HG02759 (cell line): ENCODE data around the gene MLLT10.
A peak's percentile ranks its signal among the peaks of the same experiment; 100 is the strongest.

Source experiments
- ATAC-seq: cut with Tn5 transposase; IDR thresholded peaks from one replicate; pipeline ENCODE4 v1.9.1; 2021; ENCODE audit warnings: mild to moderate bottlenecking, moderate library complexity; ENCODE audit not compliant: unreplicated experiment

The MLLT10 gene

DNA sequence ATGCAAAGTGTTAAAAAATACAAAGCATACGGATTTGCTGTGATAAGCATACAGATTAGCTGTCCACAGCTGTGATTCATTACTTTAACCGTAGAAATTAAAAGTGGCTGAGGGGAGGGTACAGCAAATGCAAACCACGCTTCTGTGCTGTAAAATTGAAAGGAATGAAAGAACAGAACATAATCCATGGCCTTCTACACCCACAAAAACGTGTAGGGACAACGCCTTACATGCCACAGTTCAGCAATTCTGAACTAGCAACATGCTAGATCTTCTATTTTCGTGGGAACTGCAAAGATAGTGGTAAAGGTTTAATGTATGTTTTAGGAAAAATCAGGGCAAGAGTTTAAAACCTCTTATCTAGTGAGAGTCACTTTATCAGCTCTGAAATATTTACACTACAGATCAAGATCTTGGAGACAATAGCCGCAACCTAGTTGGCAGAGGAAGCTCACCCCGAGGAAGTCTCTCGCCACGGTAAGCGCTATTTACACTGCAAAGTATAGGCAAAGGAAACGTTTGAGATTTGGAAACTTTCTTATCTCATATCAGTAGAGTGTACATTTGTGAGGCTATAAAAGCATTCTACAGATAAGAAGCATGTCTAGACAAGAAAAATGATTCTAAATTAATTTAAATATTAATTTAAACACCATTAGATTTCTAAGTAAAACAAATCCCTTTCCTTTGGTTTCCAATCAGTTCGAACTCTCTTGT lies 193.6 kb downstream of the MLLT10 start:
- no peak for ATAC-seq

DNA sequence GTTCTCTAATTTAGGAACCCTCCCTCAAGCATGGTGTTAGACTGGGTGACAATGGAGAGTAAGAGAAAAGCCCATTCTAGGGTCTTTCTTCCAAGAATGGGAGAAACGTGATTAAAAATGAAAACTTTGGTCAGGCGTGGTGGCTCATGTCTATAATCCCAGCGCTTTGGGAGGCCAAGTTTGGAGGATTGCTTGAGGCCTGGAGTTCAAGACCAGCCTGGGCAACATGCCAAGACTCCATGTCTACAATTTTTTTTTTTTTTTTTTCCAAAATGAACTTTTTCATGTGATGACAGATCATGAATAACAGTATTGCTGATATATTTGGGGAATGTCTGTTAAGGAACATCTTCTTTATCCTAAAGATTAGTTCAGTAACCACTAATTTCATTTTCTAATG lies 194.6 kb downstream of the MLLT10 start:
- no peak for ATAC-seq

DNA sequence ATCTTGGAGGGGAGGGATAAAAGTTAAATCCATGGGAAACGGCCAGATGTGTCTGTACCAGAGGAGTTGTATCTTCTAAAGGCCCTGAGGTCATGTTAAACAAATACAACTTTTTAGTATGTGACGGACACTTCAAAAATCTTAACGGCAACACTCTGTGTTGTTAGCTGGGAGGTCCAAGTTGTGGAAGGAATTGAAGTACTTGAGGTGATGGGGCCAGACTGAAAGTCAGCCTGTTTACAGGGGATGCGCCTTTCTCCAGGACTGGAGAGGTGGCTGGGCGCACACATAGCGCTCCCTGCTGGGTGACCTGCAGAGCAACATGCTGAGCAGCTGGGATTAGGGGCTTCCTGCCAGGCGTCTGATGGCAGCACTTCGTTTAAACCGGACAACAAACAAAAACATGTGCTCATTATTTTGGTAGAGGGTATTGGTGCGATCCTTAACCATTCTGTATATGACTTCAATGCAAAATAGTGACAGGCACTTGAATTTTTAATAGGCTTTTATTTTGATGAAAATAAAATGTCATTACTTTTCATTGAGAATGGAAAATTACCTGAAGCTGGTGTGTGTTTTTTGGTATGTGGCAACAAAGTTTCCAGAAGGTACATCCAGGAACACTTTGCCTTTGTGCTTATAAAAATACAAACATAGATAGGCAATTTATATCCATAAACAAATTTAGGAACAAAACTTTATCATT lies 198.2 kb downstream of the MLLT10 start:
- ATAC-seq = peak; percentile 95

DNA sequence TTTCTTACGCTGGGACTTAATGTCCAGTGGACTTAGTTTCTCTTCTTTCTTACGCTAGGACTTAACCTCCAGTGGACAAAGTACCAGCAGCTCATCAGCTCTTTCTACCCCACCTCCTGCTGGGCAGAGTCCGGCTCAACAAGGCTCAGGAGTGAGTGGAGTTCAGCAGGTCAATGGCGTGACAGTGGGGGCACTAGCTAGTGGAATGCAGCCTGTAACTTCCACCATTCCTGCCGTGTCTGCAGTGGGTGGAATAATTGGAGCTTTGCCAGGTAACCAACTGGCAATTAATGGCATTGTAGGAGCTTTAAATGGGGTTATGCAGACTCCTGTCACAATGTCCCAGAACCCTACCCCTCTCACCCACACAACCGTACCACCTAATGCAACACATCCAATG lies 199.7 kb downstream of the MLLT10 start:
- no peak for ATAC-seq

DNA sequence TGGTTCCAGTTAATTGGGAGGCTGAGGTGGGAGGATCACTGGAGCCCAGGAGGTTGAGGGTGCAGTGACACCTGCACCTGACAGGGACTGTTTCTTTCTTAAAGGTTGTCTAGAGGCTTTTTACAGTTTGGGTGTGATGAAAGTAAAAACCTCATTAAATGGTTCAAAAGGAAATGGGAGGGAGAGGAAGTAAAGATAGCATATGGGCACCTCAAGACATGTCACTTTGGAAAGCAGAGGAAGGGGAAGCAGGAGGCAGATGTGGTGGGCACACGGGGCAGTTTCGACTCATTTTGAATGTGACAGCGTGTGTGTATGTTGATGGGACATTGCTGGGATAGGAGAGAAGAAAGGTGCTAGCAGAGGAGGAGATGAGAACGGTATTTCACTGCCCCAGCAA lies 203.1 kb downstream of the MLLT10 start:
- ATAC-seq = no peak

DNA sequence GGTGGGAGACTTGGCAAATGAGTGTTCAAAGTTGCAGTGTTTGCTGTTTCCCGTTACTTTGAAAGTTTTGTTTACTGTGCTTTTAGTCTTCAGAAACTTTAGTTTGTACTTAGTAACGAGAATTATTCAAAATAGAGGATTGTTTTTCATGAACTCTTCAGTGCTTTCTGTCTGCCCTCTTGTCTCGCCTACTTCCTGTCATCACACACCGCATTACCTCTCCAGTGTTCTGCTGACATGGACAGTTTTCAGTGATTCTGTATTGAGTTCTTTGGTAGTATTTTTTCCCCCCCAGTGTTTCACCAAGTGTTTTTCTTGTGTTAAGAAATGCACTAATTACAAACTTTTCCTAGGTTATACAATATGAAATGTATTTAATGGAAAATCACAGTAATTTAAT lies 207.0 kb downstream of the MLLT10 start:
- ATAC-seq = no peak

DNA sequence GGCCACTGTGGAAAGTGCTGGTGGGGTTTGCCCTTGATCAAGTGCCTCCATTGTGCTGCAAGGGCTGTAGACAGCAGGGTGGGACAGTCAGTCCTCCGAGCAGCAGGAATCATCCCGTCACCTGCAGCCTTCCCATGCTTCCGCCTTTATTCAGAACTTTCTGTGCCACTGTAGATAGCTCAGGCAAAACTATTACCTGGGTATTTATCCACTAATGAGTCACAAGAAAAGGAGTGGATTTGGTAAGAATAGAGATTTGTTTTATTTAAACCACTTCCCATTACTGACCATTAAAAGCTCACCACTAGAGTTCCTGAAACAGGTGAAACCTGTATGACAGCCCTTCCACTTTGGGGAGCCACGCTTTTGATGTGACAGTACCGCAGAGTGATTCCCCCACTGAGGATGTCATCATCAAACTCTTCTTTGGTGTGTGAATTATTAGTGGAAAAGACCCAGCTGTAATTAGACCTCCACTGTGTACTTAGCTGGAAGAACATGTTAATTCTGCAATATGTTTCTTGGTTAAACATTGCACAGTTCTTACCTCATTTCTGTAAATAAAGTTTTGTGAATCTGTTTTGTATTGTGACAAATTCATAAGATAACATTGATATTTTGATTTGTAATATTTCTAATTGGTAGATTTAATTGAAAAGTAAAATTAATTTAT lies 208.8 kb downstream of the MLLT10 start:
- no peak for ATAC-seq

DNA sequence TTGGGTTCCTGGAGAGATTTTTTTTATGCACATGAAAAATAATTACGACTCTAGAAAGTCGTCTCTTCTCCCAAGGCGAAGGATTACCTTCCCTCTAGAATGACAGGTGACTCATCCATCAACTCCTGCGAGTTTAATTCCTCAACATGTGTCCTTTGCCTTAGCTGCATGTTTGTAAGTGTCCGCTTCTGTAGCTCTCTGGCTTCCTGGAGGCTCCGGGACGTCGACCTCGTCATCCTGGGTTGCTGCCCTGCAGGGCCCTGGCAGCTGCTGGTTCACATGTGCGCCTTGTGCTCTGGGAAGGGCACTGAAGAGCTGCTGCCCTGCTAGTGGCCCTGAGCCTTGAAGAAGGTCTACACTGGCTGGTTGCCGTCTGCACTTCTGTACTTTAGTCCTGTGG lies 210.2 kb downstream of the MLLT10 start:
- no peak for ATAC-seq

DNA sequence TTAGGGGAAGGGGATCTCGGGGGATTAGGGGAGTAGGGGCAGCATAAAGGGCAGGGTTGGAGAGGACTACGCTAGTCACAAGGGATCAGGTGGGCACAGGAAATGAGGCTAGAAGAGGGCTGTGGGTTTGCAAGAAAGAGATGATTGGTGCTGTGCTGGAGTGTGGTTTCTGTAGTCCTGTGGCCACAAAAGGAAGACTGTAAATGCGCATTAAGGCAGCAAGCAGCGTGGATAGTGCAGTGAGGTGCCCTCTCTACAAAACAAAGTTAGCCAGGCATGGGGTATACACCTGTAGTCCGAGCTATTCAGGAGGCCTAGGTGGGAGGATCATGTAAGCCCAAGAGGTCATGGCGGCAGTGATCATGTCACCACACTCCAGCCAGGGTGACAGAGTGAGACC lies 212.1 kb downstream of the MLLT10 start:
- no peak for ATAC-seq

DNA sequence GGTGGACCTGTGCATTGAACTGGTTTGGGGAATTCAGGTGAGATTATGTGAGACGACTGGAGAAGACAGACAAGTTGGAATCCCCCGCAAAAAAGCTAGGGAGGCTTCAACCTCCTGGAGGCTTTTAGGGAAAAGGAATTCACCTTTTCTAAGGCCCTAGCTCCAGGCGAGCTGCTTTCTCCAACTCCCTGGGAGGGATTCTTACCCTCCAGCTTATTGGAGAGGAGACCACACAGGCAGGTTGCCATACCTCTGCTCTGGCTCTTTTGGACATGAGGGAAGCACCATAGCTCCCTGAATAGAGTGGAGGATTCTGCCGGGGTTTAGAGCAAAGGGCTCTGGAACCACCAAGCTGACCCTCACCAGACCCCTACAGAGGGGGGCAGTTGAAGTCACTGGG lies 213.8 kb downstream of the MLLT10 start:
- ATAC-seq = no peak

DNA sequence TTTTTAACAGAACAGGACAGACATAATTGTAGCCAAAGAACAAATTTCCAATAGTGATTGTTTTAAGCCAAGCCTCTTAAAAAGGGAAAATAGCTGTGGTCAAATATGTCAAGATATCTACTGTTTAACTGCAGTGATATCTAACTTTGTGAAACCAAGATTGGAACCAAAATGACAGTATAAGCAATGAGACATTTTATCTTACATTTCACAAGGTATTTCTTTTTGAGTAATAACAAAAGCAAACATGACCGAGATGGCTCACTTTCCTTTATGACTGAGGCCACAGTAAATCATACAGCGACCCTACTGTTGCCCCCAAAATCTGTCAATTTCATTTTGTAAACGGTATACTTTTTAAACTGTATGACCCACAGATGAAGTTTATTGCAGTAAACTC lies 215.8 kb downstream of the MLLT10 start:
- ATAC-seq = no peak

DNA sequence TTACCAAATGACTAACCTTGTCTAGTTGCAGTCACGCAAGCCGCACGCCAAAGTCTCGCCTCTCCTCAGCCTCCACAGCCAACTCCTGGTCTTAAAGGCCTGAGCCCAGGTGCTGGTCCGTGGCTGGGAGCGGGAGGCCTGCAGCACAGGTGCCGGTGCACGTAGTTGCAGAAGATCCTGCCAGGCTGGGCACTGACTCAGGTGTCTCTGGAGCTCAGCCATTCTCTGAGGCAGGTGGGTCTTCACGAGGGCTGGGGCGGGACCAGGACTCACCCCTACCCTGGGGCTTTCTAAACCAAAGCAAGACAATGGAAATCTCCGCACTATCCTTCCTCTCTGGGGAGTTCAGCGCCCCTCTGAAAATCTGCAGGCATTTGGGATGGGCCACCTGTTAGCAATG lies 216.4 kb downstream of the MLLT10 start:
- no peak for ATAC-seq

DNA sequence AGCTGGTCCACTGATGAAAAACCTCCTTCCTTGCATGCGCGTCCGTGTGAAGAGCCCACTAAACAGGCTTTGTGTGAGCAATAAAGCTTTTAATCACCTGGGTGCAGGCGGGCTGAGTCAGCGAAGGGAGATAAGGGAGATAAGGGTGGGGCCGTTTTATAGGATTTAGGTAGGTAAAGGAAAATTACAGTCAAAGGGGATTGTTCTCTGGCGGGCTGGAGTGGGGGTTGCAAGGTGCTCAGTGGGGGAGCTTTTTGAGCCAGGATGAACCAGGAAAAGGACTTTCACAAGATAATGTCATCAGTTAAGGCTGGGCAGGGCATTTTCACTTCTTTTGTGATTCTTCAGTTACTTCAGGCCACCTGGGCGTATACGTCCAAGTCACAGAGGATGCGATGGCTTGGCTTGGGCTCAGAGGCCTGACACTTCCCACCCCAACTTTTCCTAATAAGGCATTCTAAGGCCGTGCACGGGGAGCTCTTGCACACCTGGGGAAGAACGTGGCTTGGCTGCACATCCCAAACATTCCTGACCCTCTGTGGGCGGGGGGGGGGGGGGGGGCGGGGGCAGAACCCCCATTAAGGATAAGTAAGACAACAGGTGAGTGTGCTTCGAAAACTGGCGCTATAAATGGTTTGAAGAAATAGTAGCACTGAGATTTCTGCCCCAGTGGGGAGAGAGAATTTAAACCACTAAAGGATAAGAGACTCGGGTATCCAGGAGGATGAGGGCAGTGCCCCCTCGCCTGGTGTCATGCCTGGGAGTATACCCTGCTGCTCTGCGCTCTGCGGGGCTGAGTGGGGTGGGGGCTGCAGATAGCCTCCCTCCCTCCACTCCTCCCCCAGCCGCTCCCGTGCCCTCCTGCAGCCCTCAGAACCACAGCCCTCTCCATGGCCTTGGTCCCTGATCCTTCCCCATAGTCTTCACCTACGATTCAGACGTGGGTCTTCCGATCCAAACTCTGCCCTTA lies 217.6 kb downstream of the MLLT10 start:
- no peak for ATAC-seq

DNA sequence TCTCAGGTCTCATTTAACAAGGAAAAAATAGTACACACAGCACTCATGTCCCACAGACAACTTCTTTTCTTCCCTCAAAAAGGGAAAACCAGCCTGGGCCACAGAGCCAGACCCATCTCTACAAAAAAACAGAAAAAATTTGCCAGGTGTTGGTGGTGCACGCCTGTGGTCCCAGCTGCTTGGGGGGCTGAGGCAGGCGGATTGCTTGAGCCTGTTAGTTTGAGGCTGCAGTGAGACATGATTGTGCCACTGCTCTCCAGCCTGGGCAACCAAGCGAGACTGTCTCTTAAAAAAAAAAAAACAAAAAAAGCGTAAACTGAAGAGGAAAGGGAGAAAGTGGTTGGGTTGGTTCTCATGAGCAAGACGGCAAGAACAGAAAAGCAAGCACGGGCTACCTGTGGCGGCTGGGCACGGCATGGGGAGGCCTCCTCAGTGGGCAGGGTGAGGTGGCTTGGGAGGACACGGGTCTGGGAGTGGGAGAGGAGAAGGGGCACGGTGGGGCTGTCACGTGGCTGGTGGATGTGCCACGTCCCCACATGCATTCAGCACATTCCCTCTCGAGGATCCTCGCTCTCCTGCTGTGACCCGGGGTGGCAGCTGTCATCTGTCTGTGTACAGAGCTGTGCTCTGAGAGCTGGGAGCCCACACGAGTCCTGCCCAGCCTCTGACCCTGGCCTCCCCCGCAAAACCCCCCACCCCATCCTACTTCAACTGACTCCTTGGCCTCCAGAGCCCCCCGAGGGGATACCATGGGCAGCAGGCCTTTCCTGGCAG lies 219.7 kb downstream of the MLLT10 start:
- no peak for ATAC-seq

DNA sequence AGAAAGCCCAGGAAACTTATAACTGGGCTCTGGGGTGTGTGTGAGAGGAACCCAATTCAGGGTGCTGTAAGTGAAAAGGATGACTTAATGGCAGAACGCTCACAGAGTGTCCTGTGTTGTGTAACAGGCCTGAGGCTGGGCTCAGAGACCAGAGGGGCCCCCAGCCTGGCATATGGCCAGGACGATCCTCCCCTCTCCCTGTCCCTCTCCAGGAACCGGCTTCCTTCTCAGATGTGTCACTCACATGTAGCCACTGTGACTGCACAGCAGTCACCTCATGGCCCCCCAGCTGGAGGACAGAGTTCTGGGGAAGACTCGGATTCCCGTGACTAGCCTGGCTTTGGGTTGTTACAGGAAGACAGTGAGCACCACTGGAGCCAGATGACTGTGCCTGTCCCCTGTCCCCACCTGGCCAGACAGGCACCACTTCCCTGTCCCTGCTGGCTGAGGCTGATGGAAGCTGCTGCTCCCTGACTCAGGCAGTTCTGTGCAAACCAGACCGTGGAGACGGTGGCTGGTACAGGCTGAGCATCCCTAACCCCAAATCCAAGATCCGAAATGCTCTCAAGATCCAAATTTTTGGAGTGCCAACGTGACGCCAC lies 220.5 kb downstream of the MLLT10 start:
- ATAC-seq = no peak

DNA sequence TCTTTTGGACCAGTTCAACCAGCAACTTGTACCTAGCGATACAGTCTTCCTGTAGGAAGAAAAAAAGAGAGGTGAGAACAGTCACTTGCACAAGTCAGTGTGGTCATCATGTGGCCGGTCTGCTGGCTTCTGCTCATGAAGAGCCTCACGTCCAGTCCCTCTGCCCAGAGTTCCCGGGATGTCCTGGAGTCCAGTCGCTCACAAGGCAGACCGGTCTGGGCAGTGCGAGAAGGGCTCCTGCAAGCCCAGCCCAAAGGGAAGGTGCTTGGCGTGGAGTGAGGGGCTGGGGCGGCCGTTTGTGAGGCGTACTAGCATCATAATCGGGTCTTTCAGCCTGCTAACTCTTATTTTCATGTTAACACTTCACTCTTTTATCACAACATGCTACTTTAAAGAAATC lies 222.7 kb downstream of the MLLT10 start:
- ATAC-seq = no peak

DNA sequence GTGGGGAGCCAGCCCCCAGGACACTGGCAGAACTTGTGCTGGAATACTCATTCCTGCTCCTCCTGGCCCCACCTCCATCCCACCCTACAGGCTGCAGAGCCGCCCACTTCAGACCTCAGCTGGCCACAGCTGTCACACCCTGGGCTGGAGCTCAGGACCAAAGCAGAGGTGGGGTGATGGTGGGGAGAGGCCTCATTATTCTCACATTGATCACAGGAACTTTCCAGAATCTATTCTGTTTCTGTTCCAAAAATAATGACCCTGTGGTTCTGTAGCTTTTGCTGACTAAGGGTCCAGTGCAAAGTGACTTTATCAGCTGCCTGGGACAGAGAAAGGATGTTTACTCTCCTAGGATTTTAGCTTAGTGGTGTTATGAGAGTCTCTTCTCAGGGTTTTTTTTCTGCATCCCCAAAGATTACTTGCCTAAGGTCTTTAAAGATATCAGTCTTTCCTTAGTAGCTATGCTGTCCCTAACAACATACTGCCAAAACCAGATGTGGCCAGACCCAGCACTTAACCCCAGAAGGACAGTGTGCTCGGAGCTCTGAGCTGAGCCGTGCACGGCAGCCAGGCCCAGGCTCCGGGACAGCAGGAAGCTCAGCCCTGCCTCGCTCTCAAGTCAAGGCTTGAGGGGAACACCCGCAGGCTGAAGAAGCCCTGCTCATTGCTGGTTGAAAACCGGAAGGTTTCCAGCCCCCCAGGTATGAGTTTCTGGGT lies 223.3 kb downstream of the MLLT10 start:
- no peak for ATAC-seq

DNA sequence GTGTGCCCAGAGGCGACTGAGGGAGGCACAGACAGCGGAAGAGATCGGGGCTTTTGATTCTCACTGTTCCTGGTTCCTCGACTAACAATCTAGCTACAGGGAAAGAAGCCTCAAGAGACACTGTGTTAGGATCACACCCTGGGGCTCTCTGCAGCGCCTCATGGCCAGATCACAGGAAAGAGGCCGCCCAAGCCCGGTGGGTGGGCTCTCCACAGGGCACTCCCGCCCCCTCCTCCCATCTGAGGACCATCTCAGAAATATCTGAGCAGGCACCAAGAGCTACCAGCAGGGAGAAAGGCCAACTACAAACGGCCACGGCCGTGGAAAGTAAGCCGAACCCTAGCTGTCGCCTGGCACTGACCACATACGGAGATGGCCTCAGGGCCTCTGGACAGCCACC lies 224.2 kb downstream of the MLLT10 start:
- no peak for ATAC-seq

DNA sequence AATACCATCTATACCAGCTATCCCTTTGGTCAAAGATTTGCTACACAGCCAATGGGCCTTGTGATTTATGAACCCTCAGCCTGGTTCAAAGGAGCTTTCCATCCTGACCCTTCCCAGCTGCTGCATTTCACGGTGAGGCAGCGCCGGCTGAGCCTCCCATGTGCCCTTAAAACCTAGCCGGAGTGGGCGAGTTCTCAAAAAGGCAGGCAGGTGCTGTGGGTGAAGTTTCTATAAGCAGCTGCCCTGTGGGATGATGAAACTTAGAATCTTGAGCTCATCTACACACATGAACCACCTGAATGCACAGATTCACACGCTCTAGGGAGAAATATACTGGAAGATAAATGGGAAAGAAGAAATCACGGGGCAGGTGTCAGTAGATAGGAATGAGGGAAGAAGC lies 224.7 kb downstream of the MLLT10 start:
- no peak for ATAC-seq
